HG02678 (cell line): Measurements from ENCODE around the gene ALPL.
"Not testable (repeated sequence)": the region's sequence is repeated elsewhere in the genome, so short reads cannot be mapped to it uniquely, and the experiment has no call there.

Experiments used
- ATAC-seq: cut with Tn5 transposase; IDR thresholded peaks from one replicate; pipeline ENCODE4 v1.9.1; 2021; ENCODE audit warnings: mild to moderate bottlenecking, moderate library complexity; ENCODE audit not compliant: unreplicated experiment

ALPL gene

DNA sequence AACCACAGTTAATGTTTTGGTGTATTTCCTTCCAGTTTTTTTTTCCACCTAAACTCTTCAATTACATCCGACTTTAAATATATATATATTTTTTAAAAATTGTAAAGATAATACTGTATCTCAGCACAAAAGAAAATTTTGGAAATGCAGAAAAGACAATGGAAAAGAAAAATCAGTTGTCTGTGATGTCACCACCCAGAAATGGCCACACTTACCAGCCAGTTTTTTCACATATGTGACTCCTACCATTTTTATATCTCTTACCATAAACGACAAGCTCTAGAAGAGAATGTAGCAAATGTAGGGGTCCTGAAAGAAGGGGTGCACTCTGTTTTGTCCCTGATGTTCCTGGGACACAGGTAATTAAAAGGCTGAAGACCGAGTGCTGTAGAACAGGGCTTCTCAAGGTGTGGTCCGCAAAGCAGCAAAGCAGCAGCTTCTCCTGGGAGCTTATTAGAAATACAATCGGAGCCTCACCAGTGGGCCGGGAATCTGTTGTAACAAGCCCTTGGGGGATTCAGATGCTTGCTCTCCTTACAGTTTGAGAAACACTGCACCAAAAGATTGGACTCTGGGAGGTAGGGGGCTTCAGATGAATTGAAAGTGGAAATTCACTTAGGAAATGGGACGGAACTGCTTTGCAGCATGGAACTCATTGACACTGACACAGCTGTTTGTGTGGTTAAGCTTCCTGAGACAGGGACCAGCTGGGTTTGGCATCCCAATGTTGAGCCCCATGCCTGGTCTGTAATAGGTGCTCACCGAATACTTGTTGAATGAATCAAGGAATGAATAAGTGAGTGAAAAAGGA, 44.1 kb downstream of the ALPL start:
- no peak for ATAC-seq

GRCh38 chr1:21559788-21560567, 50.8 kb downstream of the ALPL start:
- no peak for ATAC-seq

DNA sequence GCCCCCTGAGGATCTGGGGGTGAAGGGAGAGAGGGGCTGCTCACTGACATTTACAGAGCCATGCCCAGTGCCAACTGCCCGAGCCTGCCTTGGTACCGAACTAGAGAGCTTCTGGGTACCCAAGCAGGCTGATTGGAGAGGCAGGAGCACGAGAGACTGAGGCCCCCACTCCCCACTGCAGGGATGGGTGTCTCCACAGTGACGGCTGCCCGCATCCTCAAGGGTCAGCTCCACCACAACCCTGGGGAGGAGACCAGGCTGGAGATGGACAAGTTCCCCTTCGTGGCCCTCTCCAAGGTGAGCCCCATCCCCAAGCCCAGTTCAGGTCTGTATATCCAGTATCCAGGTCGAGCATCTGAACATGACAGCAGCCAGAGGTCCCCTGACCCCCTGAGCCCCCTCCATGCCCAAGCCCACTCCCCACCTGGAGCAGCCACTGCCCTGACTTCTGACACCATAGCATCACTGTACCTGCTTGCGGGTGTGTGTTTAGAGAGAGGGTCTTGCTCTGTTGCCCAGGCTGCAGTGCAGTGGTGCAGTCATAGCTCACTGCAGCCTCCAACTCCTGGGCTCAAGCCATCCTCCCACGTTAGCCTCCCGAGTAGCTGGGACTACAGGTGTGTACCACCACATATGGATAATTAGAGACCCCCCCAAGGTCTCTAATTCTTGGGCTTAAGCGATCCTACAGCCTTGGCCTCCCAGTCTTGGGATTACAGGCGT, 51.9 kb downstream of the ALPL start:
- ATAC-seq: no peak

GRCh38 chr1:21562896-21563295, 53.7 kb downstream of the ALPL start:
- no peak for ATAC-seq

DNA sequence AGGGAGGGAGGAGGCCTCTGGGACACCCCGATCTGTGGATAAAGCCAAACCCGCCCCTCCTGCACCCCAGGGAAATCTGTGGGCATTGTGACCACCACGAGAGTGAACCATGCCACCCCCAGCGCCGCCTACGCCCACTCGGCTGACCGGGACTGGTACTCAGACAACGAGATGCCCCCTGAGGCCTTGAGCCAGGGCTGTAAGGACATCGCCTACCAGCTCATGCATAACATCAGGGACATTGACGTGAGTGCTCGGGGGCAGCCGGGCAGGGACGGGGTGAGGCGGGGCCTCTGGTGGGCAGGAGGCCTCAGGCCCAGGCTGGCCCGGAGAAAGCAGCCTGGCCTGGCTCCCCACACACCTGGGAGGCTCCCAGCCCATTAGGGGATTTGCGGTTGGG, 54.7 kb downstream of the ALPL start:
- ATAC-seq: no peak

DNA sequence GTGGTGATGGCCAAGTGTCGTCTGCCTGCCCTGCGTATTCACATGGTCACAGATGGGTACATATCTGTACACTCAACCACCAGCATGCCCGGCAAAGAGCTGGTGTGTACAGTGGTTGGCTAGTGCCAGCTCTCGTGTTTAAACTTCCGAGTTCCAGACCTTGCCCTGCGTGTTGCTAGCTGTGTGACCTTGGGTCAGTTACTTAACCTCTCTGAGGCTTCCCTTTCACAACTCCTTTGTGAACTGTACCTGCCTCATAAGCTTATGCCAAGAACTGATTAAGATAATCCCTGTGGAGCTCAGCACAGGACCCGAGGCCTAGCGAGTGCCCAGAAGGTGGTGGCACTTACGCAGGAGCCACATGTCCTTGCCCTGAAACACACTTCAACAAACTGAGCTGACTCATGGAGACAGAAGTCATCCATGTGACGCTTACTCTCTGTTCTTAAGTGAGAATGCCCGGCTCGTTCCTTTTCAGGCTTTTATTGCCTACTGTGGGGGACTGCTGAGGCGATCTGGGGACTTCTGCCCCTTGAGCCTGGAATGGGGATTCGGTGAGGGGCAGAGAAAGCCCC, 55.4 kb downstream of the ALPL start:
- ATAC-seq: no peak

GRCh38 chr1:21565285-21565684, 56.1 kb downstream of the ALPL start:
- ATAC-seq: no peak

GRCh38 chr1:21566361-21566760, 57.1 kb downstream of the ALPL start:
- not testable (repeated sequence) for ATAC-seq

DNA sequence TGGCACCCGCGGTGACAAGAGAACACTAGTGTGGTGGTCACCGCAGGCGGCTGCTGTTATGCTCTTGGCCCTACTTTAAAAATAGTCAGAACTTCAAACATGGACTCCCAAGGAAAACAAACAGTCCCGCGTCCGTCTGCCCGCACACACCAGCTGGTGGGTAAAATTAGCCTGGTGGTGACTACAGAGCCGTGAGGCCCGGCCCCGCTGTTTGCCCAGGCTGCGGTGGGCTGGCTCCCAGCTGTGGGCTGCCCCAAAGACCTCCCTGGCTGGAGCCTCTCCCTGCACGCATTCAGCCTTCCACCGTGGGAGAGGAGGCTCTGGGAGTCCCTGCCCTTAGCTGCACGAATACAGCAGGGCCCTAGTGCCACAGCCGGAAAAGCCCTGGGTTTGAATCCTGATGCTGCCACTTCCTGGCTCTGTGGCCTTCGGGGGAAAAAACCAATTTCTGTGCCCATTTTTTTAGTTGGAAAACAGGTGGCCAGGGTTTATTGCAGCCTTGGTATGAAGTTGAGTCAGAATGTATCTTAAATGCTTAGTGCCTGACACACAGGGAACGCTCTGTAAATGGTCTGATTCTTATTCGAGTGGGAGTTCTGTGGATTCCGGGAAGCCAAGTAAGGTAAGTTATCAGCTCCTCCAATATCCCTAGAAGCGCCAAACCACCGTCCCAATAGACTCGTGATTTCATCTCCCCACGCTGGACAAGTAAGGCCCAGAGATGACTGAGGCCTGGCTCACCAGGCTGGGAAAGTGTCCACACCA, 58.2 kb downstream of the ALPL start:
- ATAC-seq: no peak

DNA sequence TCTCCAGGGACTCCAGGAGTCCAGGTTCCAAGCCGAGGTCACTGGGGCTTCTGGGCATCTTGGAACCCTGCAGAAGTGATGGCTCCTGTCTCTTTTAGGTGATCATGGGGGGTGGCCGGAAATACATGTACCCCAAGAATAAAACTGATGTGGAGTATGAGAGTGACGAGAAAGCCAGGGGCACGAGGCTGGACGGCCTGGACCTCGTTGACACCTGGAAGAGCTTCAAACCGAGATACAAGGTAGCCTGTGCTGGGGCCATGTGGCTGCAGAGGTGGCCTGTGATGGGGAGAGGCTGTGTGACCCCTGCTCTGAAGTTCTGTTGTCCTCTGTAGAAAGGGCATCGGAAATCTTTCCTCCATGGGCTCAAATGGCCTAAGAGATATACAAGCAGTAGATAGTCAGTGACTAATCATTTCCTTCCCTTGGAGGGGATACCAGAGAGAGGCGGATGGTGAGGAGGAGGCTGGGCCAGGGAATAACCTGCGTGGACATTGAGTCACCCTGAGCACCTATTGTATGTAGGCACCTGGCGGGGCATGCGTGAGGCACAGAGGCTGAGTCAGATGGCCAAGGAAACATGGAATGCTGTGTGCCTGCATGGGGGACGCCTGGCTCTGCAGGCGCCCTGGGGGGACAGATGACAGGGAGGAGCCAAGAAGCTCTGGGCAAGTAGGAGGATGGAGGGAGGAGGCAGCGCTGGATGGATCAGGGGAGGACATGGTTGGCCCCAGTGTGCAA, 59.0 kb downstream of the ALPL start:
- no peak for ATAC-seq

DNA sequence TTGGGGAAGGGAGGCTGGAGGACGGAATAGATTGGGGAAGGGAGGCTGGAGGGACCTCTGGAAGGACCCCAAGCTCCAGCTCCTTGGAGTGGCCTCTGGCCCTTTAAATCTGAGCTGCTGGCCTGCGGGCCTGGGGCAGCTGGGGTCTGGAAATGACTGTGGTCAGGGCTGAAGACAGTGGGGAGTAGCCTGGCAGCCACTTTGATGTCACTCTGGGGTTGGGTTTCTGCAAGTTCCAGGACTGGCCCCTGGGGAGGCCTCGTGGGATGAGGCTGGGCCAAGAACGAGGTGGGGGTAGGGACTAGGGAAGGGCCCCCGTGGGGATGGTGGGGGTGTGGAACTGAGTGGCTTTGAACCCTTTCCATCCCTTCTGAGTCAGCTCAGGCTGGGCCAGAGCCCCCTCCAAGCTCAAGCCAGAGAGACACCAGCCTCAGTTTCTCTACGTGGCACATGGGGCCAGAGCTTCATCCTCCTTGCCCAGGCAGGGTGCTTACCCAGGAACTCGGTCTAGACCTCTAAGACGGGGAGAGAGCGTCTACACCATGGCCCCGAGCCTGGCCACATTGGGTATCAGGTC, 59.7 kb downstream of the ALPL start:
- no peak for ATAC-seq

DNA sequence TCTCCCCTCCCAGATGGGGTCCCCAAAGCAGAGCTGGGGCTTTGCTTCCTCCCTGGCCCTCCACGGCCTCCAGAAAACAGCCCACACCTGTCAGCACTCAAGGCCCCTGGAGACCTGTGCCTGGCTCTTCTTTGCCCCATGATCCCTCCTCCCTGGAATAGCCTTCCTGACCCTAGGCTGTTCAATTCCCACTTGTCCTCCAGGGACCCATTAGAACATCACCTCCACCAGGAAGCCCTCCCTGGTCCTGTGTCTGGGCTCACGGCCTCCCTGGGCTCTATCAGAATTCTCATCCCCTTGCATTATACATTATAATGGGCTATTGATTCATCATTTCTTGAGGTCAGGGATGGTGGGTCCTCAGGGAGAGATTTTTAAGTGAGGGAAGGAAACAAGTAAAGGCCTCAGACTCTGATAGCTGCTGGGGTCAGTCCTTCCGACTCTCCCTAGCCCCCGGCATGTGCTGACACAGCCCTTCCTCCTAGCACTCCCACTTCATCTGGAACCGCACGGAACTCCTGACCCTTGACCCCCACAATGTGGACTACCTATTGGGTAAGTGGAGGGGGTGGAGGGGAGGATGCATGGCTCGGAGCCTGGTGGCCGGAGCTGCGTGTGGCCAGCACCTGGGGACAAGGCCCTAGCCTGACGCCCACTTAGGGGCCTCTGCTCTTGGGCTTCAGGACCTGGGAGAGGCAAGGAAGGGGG, 60.8 kb downstream of the ALPL start:
- no peak for ATAC-seq

GRCh38 chr1:21570528-21570875, 61.3 kb downstream of the ALPL start:
- no peak for ATAC-seq

DNA sequence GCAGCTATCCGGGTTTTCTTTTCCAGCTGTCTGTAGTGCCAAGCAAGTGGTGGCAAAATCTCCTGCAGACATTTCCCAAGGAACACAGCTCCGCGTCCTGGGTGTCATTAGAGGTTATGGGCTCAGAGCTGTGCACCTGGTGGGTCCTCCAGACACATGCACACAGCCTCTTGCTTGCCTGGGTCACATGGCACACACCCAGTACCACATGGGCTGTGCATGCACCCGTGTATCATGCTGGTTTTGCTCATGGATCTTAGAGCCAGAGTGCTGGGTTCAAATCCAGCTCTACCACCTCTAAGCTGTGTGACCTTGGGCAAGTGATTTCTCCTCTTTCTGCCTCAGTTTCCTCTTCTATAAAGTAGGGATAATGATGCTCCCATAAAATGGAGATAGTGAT, 61.7 kb downstream of the ALPL start:
- ATAC-seq: no peak

DNA sequence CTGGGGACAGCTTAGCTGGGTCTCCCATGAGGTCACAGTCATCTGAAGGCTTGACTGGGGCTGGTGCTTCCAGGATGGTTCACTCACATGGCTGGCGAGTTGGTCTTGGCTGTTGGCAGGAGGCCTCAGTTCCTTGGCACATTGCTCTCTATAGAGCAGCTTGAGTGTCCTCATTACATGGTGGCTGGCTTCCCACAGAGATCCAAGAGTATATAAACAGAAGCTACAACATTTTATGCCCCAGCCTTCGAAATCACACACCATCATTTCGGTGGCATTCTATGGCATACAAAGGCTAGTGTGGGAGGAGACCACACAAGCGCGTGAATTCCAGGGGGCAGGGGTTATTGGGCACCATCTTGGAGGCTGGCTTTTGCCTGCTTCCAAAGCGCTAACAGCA, 63.0 kb downstream of the ALPL start:
- no peak for ATAC-seq

- no peak for ATAC-seq
These were observed 63.6 kb downstream of the ALPL start for GRCh38 chr1:21572735-21573277.

DNA sequence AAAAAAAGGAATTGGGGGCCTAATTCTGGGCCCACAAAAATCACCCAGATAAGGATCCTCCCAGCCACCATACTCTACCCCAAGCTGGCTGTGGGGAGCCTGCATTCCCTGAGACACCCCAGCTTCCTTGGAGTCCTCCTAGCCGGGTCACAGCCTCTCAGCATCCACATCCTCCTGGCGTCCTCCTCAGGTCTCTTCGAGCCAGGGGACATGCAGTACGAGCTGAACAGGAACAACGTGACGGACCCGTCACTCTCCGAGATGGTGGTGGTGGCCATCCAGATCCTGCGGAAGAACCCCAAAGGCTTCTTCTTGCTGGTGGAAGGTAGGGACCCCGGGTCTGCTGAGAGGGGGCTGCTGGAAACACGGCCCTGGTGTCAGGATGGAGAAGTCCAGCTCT, 64.3 kb downstream of the ALPL start:
- no peak for ATAC-seq

- no peak for ATAC-seq
These were observed 64.8 kb downstream of the ALPL start for GRCh38 chr1:21573971-21574465.
